Measurements from ENCODE around the gene GSDMA.

DNA sequence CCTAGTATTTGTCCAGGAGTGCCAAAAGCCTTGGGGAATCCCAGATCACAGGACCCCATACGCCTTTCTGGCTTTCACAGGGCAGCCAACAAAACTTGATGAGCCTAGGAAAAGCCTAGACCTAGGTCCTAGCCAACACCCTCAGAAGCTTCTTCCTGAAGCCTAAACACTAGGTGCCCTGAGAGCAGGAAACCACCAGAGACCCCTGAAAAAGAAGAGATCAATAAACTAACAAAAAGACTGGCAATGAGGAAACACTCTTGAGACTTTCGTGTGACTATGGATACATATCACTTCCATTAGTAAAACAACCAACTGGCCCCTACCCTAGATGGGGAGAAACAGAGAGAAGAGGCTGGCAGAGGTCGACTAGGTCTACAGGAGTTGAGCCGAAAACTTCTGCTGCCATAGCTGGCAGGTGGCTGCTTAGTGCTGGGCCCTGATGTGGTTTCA is 36.6 kb upstream of the GSDMA start:
- TF ChIP-seq, protein P1, sequence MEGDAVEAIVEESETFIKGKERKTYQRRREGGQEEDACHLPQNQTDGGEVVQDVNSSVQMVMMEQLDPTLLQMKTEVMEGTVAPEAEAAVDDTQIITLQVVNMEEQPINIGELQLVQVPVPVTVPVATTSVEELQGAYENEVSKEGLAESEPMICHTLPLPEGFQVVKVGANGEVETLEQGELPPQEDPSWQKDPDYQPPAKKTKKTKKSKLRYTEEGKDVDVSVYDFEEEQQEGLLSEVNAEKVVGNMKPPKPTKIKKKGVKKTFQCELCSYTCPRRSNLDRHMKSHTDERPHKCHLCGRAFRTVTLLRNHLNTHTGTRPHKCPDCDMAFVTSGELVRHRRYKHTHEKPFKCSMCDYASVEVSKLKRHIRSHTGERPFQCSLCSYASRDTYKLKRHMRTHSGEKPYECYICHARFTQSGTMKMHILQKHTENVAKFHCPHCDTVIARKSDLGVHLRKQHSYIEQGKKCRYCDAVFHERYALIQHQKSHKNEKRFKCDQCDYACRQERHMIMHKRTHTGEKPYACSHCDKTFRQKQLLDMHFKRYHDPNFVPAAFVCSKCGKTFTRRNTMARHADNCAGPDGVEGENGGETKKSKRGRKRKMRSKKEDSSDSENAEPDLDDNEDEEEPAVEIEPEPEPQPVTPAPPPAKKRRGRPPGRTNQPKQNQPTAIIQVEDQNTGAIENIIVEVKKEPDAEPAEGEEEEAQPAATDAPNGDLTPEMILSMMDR (IDR thresholded peaks at IDR 0.05) = no peak
- no peak for TF ChIP-seq EP300 (IDR thresholded peaks at IDR 0.05)
